Measurements from ENCODE around the gene RNF26. TPM values are rescaled to one million over a fixed set of nuclear protein-coding genes. Genes with fewer than 3 reads are reported as not detected.
A peak's percentile ranks its signal among the peaks of the same experiment; 100 is the strongest.

The RNF26 gene
- total RNA-seq, 2 donors from 2014 or later = 51.8 to 76.3 TPM

- TF ChIP-seq, protein P1, sequence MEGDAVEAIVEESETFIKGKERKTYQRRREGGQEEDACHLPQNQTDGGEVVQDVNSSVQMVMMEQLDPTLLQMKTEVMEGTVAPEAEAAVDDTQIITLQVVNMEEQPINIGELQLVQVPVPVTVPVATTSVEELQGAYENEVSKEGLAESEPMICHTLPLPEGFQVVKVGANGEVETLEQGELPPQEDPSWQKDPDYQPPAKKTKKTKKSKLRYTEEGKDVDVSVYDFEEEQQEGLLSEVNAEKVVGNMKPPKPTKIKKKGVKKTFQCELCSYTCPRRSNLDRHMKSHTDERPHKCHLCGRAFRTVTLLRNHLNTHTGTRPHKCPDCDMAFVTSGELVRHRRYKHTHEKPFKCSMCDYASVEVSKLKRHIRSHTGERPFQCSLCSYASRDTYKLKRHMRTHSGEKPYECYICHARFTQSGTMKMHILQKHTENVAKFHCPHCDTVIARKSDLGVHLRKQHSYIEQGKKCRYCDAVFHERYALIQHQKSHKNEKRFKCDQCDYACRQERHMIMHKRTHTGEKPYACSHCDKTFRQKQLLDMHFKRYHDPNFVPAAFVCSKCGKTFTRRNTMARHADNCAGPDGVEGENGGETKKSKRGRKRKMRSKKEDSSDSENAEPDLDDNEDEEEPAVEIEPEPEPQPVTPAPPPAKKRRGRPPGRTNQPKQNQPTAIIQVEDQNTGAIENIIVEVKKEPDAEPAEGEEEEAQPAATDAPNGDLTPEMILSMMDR (conservative IDR thresholded peaks at IDR 0.05) = peak; percentile 86
- peaks cover 16% of the 10 kb centered on the region for H3K4me1 ChIP-seq (ENCODE audit: control insufficient read depth, insufficient read depth, low read length)
- H3K36me3 ChIP-seq (ENCODE audit: control insufficient read depth, insufficient read depth, low read length) = peaks cover 8% of the 10 kb centered on the region
- H3K27ac ChIP-seq (ENCODE audit: low read depth, low read length) = peak overlapping the region; percentile 65
- Mint-ChIP-seq H3K27ac (peak overlapping the region; percentile 79), H3K4me1 (peaks cover 22% of the 10 kb centered on the region), H3K27me3 (ENCODE audit: insufficient read depth) (peaks cover 45% of the 10 kb centered on the region), H3K9me3 (no peaks in the 10 kb centered on the region), H3K36me3 (ENCODE audit: low read depth) (peaks cover 5% of the 10 kb centered on the region), H3K4me3 (peak overlapping the region; percentile 83)
- H3K4me3 ChIP-seq (ENCODE audit: low read length) = peak overlapping the region; percentile 60
- H3K9me3 ChIP-seq (ENCODE audit: control insufficient read depth, low read length) = no peaks in the 10 kb centered on the region
- 14 to 16% methylated on average over 7 to 17 of the region's 17 CpGs for whole genome bisulfite sequencing, 2 experiments (ENCODE audit: insufficient coverage in 1 of 2, insufficient read length in 1 of 2)
- no peak overlapping the region for H3K9ac ChIP-seq (ENCODE audit: extremely low read depth, low read length, poor library complexity, severe bottlenecking)
- peak; percentile 95 for DNase-seq
- peaks cover 47% of the 10 kb centered on the region for H3K27me3 ChIP-seq (ENCODE audit: control insufficient read depth, insufficient read depth, low read length, poor library complexity, severe bottlenecking)
Measured at GRCh38 chr11:119338318-119338890, 4.1 kb downstream of the RNF26 start.

- H3K4me3 ChIP-seq (ENCODE audit: low read length) = no peak overlapping the region
- H3K9me3 ChIP-seq (ENCODE audit: control insufficient read depth, low read length) = no peaks in the 10 kb centered on the region
- TF ChIP-seq, protein P1 (conservative IDR thresholded peaks at IDR 0.05) = no peak
- no peaks in the 10 kb centered on the region for H3K9me3 Mint-ChIP-seq
- peaks cover 51% of the 10 kb centered on the region for H3K27me3 ChIP-seq (ENCODE audit: control insufficient read depth, insufficient read depth, low read length, poor library complexity, severe bottlenecking)
- peaks cover 19% of the 10 kb centered on the region for H3K4me1 Mint-ChIP-seq
- H3K4me1 ChIP-seq (ENCODE audit: control insufficient read depth, insufficient read depth, low read length) = peaks cover 16% of the 10 kb centered on the region
- 59 to 78% methylated on average over 3 to 11 of the region's 11 CpGs for WGBS, 2 experiments (ENCODE audit: insufficient coverage in 1 of 2, insufficient read length in 1 of 2)
- H3K4me3 Mint-ChIP-seq = peak overlapping the region; percentile 83
- peaks cover 5% of the 10 kb centered on the region for H3K36me3 Mint-ChIP-seq (ENCODE audit: low read depth)
- peaks cover 52% of the 10 kb centered on the region for H3K27me3 Mint-ChIP-seq (ENCODE audit: insufficient read depth)
- no peak overlapping the region for H3K27ac Mint-ChIP-seq
- peak; percentile 63 for DNase-seq
- peaks cover 8% of the 10 kb centered on the region for H3K36me3 ChIP-seq (ENCODE audit: control insufficient read depth, insufficient read depth, low read length)
- H3K27ac ChIP-seq (ENCODE audit: low read depth, low read length) = no peak overlapping the region
- no peak overlapping the region for H3K9ac ChIP-seq (ENCODE audit: extremely low read depth, low read length, poor library complexity, severe bottlenecking)
Measured at GRCh38 chr11:119338965-119339588, 4.8 kb downstream of the RNF26 start.

DNA sequence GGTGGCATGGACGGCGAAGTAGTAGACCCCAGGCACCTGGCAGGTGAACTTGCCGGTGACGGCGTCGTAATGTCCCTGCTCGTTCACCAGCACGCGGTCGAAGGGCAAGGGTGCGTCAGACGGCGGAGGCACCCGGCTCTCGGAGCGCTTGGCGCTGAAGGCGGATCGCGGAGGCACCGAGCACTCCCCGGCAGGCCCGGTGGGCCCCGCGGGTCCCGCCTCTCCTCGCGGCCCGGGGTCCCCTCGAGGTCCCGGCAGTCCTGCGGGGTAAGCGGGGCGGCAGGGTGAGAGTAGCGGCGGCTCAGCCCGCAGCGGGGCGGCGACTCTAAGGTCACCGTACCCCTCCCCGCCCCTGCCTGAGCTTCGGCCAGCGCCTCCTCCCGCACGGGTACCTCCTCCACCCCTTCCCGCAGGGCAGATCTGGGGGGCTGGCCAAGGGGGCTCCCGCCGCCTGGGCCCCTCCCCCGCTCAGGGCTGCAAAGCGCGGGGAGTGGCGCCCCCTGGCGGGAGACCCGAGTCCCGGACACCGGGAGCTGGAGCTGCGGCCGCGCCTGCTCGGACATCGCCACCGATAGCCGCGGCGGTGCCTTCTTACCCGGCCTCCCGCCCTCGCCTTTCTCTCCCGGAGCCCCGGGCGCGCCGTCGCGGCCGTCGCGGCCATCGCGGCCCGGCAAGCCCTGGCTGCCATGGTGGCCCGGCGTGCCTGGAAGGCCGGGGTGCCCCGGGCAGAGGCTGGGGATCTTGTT lies 5.4 kb downstream of the RNF26 start:
- Mint-ChIP-seq H3K4me1 (peaks cover 19% of the 10 kb centered on the region), H3K27me3 (ENCODE audit: insufficient read depth) (peaks cover 59% of the 10 kb centered on the region), H3K9me3 (no peaks in the 10 kb centered on the region), H3K27ac (no peak overlapping the region), H3K36me3 (ENCODE audit: low read depth) (peaks cover 5% of the 10 kb centered on the region), H3K4me3 (peak overlapping the region; percentile 83)
- peaks cover 57% of the 10 kb centered on the region for H3K27me3 ChIP-seq (ENCODE audit: control insufficient read depth, insufficient read depth, low read length, poor library complexity, severe bottlenecking)
- 10 to 35% methylated on average over 25 to 86 of the region's 86 CpGs for WGBS, 2 experiments (ENCODE audit: insufficient coverage in 1 of 2, insufficient read length in 1 of 2)
- H3K4me3 ChIP-seq (ENCODE audit: low read length) = peak overlapping the region; percentile 62
- H3K27ac ChIP-seq (ENCODE audit: low read depth, low read length) = no peak overlapping the region
- H3K36me3 ChIP-seq (ENCODE audit: control insufficient read depth, insufficient read depth, low read length) = peaks cover 8% of the 10 kb centered on the region
- peaks cover 16% of the 10 kb centered on the region for H3K4me1 ChIP-seq (ENCODE audit: control insufficient read depth, insufficient read depth, low read length)
- TF ChIP-seq, protein P1 (conservative IDR thresholded peaks at IDR 0.05) = peak; percentile 100
- H3K9ac ChIP-seq (ENCODE audit: extremely low read depth, low read length, poor library complexity, severe bottlenecking) = no peak overlapping the region
- no peaks in the 10 kb centered on the region for H3K9me3 ChIP-seq (ENCODE audit: control insufficient read depth, low read length)
- DNase-seq = peak; percentile 92
